Loucy (cell line): Measurements from ENCODE around the gene USP5.

Experiments used
- CTCF ChIP-seq: fragments of 200-600 bp; sonication (generic); conservative IDR thresholded peaks from 2 replicates; pipeline ENCODE4 v1.5.1; 2014; ENCODE audit warnings: mild to moderate bottlenecking, antibody characterized with exemption, low read length
- EZH2phosphoT487 ChIP-seq: fragments of 200-600 bp; IDR thresholded peaks from 2 replicates; pipeline ENCODE4 v1.6.1; 2018; ENCODE audit warnings: antibody characterized with exemption, mild to moderate bottlenecking, moderate library complexity, borderline replicate concordance

DNA sequence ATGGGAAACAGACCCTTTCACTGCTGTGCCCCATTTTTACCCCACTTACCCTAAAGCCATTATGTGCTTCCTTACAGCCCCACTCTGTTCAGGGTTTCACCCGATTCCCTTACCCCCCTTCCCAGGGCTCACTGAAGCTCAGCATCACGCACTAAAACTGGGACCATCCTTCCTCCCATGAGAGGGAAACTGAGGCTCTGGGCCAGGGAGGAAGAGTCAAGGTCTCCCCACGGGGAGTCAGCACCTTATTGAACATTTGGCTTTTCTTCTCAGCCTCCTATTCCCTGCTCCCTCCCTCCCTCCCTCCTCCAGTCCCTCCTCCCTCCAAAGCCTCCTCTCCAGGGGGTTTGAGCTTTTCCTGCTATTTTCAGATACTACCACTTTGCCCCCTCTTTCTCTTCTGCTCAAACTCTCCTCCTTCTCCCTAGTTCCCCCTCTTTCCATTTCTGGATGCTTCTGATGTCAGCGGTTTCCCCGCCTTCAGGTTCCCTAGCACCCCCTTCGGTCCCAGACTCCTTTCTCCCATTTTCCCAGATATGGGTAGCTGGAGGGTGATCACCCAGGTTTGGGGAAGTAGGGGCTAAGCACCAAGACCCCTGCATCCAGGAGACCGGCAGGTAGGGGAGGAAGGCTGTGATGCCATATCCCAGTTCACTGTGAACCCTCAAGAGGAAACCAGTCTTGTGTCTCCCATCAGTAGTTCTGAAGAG is 29.4 kb upstream of the USP5 start:
- no peak for TF ChIP-seq CTCF
- TF ChIP-seq EZH2phosphoT487, result no peak
